ENCODE results near the gene KCNV2. TPM values are rescaled to one million over a fixed set of nuclear protein-coding genes. Genes with fewer than 3 reads are reported as not detected.
"Not testable (repeated sequence)": the region's sequence is repeated elsewhere in the genome, so short reads cannot be mapped to it uniquely, and the experiment has no call there.

Gene KCNV2
- total and polyA plus RNA-seq, 4 donors: not detected

DNA sequence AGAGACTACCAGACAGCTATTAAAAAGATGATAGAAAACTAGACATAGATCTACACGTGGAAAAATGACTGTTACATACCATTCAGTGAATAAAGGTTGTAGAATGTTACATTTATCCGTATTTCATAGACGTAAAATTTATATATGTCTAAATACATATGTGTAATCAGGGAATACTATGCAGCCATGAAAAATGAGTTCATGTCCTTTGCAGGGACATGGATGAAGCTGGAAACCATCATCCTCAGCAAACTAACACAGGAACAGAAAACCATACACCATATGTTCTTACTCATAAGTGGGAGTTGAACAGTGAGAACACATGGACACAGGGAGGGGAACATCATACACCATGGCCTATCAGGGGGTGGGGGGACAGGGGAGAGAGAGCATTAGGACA, 10.1 kb upstream of the KCNV2 start:
- DNase-seq; intact Hi-C loops (cut with DNase I); H3K27ac ChIP-seq (ENCODE audit: low read depth in 1 of 2, low read length in 2 of 2); H3K27me3 ChIP-seq (ENCODE audit: control insufficient read depth in 1 of 2, insufficient read depth in 2 of 2, low read length in 1 of 2); H3K9me3 ChIP-seq (ENCODE audit: control insufficient read depth, low read length); ATAC-seq (ENCODE audit: low FRiP score); H3K4me3 ChIP-seq (ENCODE audit: low read length in 2 of 2); H3K36me3 ChIP-seq (ENCODE audit: control insufficient read depth in 1 of 2, insufficient read depth in 2 of 2, low read length in 1 of 2); H3K4me1 ChIP-seq (ENCODE audit: control insufficient read depth in 1 of 2, insufficient read depth in 2 of 2, low read length in 2 of 2): not testable (repeated sequence)
- 94 to 98% methylated on average over 3 of the region's 3 CpGs for WGBS, 2 donors

DNA sequence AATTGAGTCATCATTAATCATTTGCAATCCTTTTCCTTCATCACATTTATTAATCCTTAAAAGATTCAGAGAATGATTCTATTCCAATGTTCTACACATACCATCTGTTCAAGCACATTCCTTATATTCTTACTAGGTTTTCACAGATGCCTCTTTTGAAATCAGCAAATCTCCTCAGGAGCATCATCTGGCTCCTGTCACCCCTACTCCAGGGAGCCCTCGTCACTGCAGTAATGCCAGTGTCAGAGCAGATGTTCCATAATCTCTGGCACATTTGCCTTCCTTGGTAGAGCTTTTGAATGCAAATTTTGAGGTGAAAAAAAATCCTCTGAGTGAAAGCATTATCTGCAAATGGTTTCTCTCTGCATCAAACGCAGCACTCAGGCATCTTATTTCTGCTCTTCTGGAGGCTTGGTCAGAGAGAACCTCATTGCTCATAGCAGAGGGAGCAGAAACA, 7.6 kb upstream of the KCNV2 start:
- no peaks in the 10 kb centered on the region for H3K27me3 ChIP-seq (ENCODE audit: control insufficient read depth in 1 of 2, insufficient read depth in 2 of 2, low read length in 1 of 2)
- no peaks in the 10 kb centered on the region for H3K36me3 ChIP-seq (ENCODE audit: control insufficient read depth in 1 of 2, insufficient read depth in 2 of 2, low read length in 1 of 2)
- no peak for ATAC-seq (ENCODE audit: low FRiP score)
- no peaks in the 10 kb centered on the region for H3K9me3 ChIP-seq (ENCODE audit: control insufficient read depth, low read length)
- 89 to 93% methylated on average over 2 of the region's 2 CpGs for WGBS, 2 donors
- H3K4me1 ChIP-seq (ENCODE audit: control insufficient read depth in 1 of 2, insufficient read depth in 2 of 2, low read length in 2 of 2): no peaks in the 10 kb centered on the region
- H3K4me3 ChIP-seq (ENCODE audit: low read length in 2 of 2): no peak overlapping the region
- no peak overlapping the region for H3K27ac ChIP-seq (ENCODE audit: low read depth in 1 of 2, low read length in 2 of 2)
- no peak for DNase-seq
- intact Hi-C loops (cut with DNase I): no loop called here

DNA sequence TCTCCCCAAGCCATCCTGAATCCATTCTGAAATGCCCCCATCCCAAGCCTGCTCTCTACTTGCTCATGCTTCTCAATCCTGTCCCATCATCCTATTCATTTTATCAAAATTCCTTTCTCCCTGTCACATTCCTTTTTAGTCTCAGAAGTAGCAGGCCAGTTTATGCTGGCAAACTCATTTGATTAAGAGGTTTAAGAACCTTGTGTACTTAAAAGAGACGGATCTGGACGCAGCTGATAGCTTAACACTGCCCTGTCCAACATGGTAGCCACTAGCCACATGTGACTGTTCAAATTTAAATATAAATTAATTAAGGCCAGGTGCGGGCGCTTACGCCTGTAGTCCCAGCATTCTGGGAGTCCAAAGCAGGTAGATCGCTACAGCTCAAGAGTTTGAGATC, 5.6 kb upstream of the KCNV2 start:
- Histone ChIP-seq H3K36me3 (ENCODE audit: control insufficient read depth in 1 of 2, insufficient read depth in 2 of 2, low read length in 1 of 2) (no peaks in the 10 kb centered on the region), H3K4me3 (ENCODE audit: low read length in 2 of 2) (no peak overlapping the region), H3K27ac (ENCODE audit: low read depth in 1 of 2, low read length in 2 of 2) (no peak overlapping the region), H3K27me3 (ENCODE audit: control insufficient read depth in 1 of 2, insufficient read depth in 2 of 2, low read length in 1 of 2) (no peaks in the 10 kb centered on the region), H3K9me3 (ENCODE audit: control insufficient read depth, low read length) (no peaks in the 10 kb centered on the region), H3K4me1 (ENCODE audit: control insufficient read depth in 1 of 2, insufficient read depth in 2 of 2, low read length in 2 of 2) (no peaks in the 10 kb centered on the region)
- ATAC-seq (ENCODE audit: low FRiP score): no peak
- intact Hi-C loops (cut with DNase I): no loop called here
- DNase-seq: no peak
- WGBS, 2 donors: 67 to 69% methylated on average over 6 of the region's 6 CpGs

DNA sequence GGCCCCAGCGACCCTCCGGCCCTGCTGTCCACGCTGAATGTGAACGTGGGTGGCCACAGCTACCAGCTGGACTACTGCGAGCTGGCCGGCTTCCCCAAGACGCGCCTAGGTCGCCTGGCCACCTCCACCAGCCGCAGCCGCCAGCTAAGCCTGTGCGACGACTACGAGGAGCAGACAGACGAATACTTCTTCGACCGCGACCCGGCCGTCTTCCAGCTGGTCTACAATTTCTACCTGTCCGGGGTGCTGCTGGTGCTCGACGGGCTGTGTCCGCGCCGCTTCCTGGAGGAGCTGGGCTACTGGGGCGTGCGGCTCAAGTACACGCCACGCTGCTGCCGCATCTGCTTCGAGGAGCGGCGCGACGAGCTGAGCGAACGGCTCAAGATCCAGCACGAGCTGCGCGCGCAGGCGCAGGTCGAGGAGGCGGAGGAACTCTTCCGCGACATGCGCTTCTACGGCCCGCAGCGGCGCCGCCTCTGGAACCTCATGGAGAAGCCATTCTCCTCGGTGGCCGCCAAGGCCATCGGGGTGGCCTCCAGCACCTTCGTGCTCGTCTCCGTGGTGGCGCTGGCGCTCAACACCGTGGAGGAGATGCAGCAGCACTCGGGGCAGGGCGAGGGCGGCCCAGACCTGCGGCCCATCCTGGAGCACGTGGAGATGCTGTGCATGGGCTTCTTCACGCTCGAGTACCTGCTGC, 839 bp downstream of the KCNV2 start:
- WGBS, 2 donors: 98% methylated on average over 69 of the region's 69 CpGs
- no peak for ATAC-seq (ENCODE audit: low FRiP score)
- Histone ChIP-seq H3K4me3 (ENCODE audit: low read length in 2 of 2) (no peak overlapping the region), H3K4me1 (ENCODE audit: control insufficient read depth in 1 of 2, insufficient read depth in 2 of 2, low read length in 2 of 2) (no peaks in the 10 kb centered on the region), H3K36me3 (ENCODE audit: control insufficient read depth in 1 of 2, insufficient read depth in 2 of 2, low read length in 1 of 2) (no peaks in the 10 kb centered on the region), H3K9me3 (ENCODE audit: control insufficient read depth, low read length) (no peaks in the 10 kb centered on the region), H3K27me3 (ENCODE audit: control insufficient read depth in 1 of 2, insufficient read depth in 2 of 2, low read length in 1 of 2) (no peaks in the 10 kb centered on the region), H3K27ac (ENCODE audit: low read depth in 1 of 2, low read length in 2 of 2) (no peak overlapping the region)
- no peak for DNase-seq
- intact Hi-C loops (cut with DNase I): no loop called here

DNA sequence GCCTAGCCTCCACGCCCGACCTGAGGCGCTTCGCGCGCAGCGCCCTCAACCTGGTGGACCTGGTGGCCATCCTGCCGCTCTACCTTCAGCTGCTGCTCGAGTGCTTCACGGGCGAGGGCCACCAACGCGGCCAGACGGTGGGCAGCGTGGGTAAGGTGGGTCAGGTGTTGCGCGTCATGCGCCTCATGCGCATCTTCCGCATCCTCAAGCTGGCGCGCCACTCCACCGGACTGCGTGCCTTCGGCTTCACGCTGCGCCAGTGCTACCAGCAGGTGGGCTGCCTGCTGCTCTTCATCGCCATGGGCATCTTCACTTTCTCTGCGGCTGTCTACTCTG, 1.4 kb downstream of the KCNV2 start:
- Histone ChIP-seq H3K4me3 (ENCODE audit: low read length in 2 of 2) (no peak overlapping the region), H3K4me1 (ENCODE audit: control insufficient read depth in 1 of 2, insufficient read depth in 2 of 2, low read length in 2 of 2) (no peaks in the 10 kb centered on the region), H3K36me3 (ENCODE audit: control insufficient read depth in 1 of 2, insufficient read depth in 2 of 2, low read length in 1 of 2) (no peaks in the 10 kb centered on the region), H3K27me3 (ENCODE audit: control insufficient read depth in 1 of 2, insufficient read depth in 2 of 2, low read length in 1 of 2) (no peaks in the 10 kb centered on the region), H3K27ac (ENCODE audit: low read depth in 1 of 2, low read length in 2 of 2) (no peak overlapping the region), H3K9me3 (ENCODE audit: control insufficient read depth, low read length) (no peaks in the 10 kb centered on the region)
- intact Hi-C loops (cut with DNase I): no loop called here
- DNase-seq (no peak), ATAC-seq (ENCODE audit: low FRiP score) (no peak)
- 98% methylated on average over 29 of the region's 29 CpGs for WGBS, 2 donors

DNA sequence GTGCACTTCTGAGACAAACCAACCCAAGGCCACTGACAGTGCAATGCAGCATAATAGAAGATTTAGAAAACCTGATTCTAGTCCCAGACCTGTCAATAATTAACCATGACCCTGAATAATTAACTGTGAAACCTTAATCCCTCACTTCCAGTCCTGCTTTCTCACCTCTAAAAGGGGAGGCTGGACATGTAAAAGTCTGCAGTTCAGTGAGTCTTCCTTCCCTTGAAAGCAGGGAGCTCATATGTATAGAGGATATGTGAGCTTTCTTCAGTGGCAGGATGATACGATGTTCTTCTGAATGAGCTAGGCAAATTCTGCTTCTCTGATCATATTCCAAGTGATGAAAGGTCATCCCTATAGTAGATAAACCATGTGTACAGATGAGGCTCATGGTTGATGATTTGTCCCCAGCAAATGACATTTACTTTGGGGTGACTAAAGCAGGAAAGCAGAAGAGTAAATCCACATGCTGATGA, 2.9 kb downstream of the KCNV2 start:
- H3K36me3 ChIP-seq (ENCODE audit: control insufficient read depth in 1 of 2, insufficient read depth in 2 of 2, low read length in 1 of 2): no peaks in the 10 kb centered on the region
- ATAC-seq (ENCODE audit: low FRiP score): no peak
- DNase-seq: no peak
- H3K4me3 ChIP-seq (ENCODE audit: low read length in 2 of 2): no peak overlapping the region
- no peaks in the 10 kb centered on the region for H3K9me3 ChIP-seq (ENCODE audit: control insufficient read depth, low read length)
- intact Hi-C loops (cut with DNase I): loop anchor here in 1 of 2 donors (10.0 kb wide), 1 partner anchor 585 kb away; no protein-coding TSS in a partner anchor
- H3K27ac ChIP-seq (ENCODE audit: low read depth in 1 of 2, low read length in 2 of 2): no peak overlapping the region
- 90 to 91% methylated on average over 1 of the region's 1 CpG for WGBS, 2 donors
- H3K4me1 ChIP-seq (ENCODE audit: control insufficient read depth in 1 of 2, insufficient read depth in 2 of 2, low read length in 2 of 2): no peaks in the 10 kb centered on the region
- no peaks in the 10 kb centered on the region for H3K27me3 ChIP-seq (ENCODE audit: control insufficient read depth in 1 of 2, insufficient read depth in 2 of 2, low read length in 1 of 2)

DNA sequence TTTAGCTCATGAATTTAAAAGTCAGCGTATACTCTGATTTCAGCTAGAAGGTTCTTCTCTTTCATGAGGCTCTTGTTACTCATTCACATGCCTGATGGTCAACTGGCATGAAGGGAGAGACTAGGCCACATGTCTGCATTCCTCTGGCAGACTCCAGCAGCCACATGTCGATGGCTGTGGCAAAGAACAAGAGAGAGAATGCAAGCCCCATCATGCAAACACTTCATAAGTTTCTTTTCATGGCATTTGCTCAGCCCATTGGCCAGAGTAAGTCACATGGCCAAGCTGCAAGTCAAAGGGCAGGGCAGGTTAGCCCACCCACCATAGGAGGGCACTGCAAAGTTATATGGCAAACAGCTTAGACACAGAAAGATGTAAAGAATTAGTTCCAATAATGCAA, 5.4 kb downstream of the KCNV2 start:
- Histone ChIP-seq H3K4me1 (ENCODE audit: control insufficient read depth in 1 of 2, insufficient read depth in 2 of 2, low read length in 2 of 2) (peaks cover 0 to 3% of the 10 kb centered on the region in 2 donors), H3K36me3 (ENCODE audit: control insufficient read depth in 1 of 2, insufficient read depth in 2 of 2, low read length in 1 of 2) (no peaks in the 10 kb centered on the region), H3K9me3 (ENCODE audit: control insufficient read depth, low read length) (no peaks in the 10 kb centered on the region), H3K4me3 (ENCODE audit: low read length in 2 of 2) (no peak overlapping the region), H3K27me3 (ENCODE audit: control insufficient read depth in 1 of 2, insufficient read depth in 2 of 2, low read length in 1 of 2) (no peaks in the 10 kb centered on the region), H3K27ac (ENCODE audit: low read depth in 1 of 2, low read length in 2 of 2) (no peak overlapping the region)
- intact Hi-C loops (cut with DNase I): loop anchor here in 1 of 2 donors (10.0 kb wide), 1 partner anchor 588 kb away; no protein-coding TSS in a partner anchor
- ATAC-seq (ENCODE audit: low FRiP score) (no peak), DNase-seq (no peak)
- 48 to 62% methylated on average over 2 of the region's 2 CpGs for WGBS, 2 donors

DNA sequence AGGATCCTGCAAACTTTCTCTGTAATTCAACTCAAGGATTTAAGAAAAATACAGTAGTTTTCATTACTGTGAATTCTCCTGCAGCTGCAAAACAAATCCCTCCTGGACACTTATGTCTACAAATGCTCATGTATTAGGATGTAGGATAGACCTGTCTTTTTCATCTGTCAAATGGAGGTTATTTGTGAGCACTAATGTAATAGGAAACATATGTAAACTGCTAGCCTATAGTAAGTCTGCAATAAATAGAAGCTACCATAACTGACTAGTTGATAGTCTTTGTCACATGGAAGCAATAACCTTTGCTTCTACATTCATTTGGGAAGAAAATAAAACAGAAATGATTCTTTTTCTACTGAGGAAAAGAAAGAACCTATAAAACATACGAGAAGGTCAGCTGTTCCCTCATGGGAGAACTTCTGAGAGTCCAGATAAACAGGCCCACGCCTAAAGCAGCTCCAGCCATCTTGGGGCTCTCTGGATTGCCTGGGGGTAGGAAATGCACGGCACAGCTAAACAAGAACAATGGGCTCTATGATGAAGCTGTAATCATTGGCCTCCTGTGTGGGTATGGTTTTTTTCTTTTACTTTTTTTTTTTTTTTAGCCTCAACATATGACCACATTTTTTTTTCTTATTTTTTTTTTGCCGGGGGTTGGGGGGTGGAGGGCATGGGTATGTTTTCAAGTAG, 6.2 kb downstream of the KCNV2 start:
- Histone ChIP-seq H3K36me3 (ENCODE audit: control insufficient read depth in 1 of 2, insufficient read depth in 2 of 2, low read length in 1 of 2) (no peaks in the 10 kb centered on the region), H3K4me1 (ENCODE audit: control insufficient read depth in 1 of 2, insufficient read depth in 2 of 2, low read length in 2 of 2) (peaks cover 0 to 3% of the 10 kb centered on the region in 2 donors), H3K4me3 (ENCODE audit: low read length in 2 of 2) (no peak overlapping the region), H3K9me3 (ENCODE audit: control insufficient read depth, low read length) (no peaks in the 10 kb centered on the region), H3K27me3 (ENCODE audit: control insufficient read depth in 1 of 2, insufficient read depth in 2 of 2, low read length in 1 of 2) (no peaks in the 10 kb centered on the region), H3K27ac (ENCODE audit: low read depth in 1 of 2, low read length in 2 of 2) (no peak overlapping the region)
- 75 to 77% methylated on average over 4 of the region's 4 CpGs for WGBS, 2 donors
- intact Hi-C loops (cut with DNase I): loop anchor here in 1 of 2 donors (10.0 kb wide), 1 partner anchor 589 kb away; no protein-coding TSS in a partner anchor
- no peak for ATAC-seq (ENCODE audit: low FRiP score)
- no peak for DNase-seq

DNA sequence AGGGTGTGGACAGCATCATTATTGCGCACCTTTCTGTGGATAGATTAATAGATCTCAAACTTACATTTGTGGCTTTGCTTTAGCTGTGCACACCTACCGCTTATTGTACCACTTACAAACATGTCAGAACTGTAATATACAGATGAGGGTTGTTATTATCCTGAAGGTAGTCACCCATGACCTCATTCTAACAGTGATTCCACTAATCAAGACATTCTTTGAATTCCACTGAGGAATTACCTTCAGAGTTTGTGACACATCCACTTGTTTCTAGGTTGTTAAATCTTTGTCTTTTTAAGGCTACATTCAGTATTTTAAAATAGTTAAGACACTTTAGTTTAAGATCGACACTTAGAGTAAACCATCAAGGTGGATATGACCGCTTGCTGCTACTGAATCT, 7.8 kb downstream of the KCNV2 start:
- 84 to 88% methylated on average over 4 of the region's 4 CpGs for WGBS, 2 donors
- no peaks in the 10 kb centered on the region for H3K27me3 ChIP-seq (ENCODE audit: control insufficient read depth in 1 of 2, insufficient read depth in 2 of 2, low read length in 1 of 2)
- no peaks in the 10 kb centered on the region for H3K36me3 ChIP-seq (ENCODE audit: control insufficient read depth in 1 of 2, insufficient read depth in 2 of 2, low read length in 1 of 2)
- DNase-seq (no peak), ATAC-seq (ENCODE audit: low FRiP score) (no peak)
- no peak overlapping the region for H3K27ac ChIP-seq (ENCODE audit: low read depth in 1 of 2, low read length in 2 of 2)
- intact Hi-C loops (cut with DNase I): loop anchor here (5.0 to 10.0 kb wide), 2 partner anchors 103 to 590 kb away; partner anchors contain the start of gene VLDLR (in 1 of the 2)
- no peak overlapping the region for H3K4me3 ChIP-seq (ENCODE audit: low read length in 2 of 2)
- peaks cover 0 to 3% of the 10 kb centered on the region in 2 donors for H3K4me1 ChIP-seq (ENCODE audit: control insufficient read depth in 1 of 2, insufficient read depth in 2 of 2, low read length in 2 of 2)
- no peaks in the 10 kb centered on the region for H3K9me3 ChIP-seq (ENCODE audit: control insufficient read depth, low read length)

All from aorta (tissue), 5 donors.